ENCODE results near the gene FCSK.
"Not testable (repeated sequence)": the region's sequence is repeated elsewhere in the genome, so short reads cannot be mapped to it uniquely, and the experiment has no call there.

The FCSK gene

DNA sequence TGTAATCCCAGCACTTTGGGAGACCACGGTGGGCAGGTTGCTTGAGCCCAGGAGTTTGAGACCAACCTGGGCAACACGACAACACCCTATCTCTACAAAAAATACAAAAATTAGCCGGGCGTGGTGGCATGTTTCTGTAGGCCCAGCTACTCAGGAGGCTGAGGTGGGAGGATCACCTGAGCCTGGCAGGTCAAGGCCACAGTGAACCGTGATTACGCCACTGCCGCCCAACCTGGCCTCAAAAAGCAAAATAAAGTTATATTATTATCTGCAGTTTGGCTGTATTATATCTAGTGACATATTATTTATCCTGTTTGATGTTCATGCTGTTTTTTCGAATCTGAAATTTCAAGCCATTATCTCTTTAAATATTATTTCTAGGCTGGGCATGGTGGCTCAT lies 42.0 kb upstream of the FCSK start:
- H3K9me3 ChIP-seq (ENCODE audit: control insufficient read depth, insufficient read depth, low read depth, low read length): no peaks in the 10 kb centered on the region
- TF ChIP-seq ZNF184 (tag by site-specific recombination; IDR thresholded peaks at IDR 0.05) (no peak), ZSCAN23 (tag by site-specific recombination; IDR thresholded peaks at IDR 0.05) (no peak), MYNN (tag by site-specific recombination; IDR thresholded peaks at IDR 0.05; ENCODE audit: borderline replicate concordance) (no peak), ZNF791 (tag by site-specific recombination; IDR thresholded peaks at IDR 0.05) (no peak), ZNF529 (tag by site-specific recombination; IDR thresholded peaks at IDR 0.05; ENCODE audit: insufficient replicate concordance) (no peak), ZNF175 (tag by site-specific recombination; IDR thresholded peaks at IDR 0.05) (no peak), ZNF513 (tag by site-specific recombination; IDR thresholded peaks at IDR 0.05) (no peak), ZNF416 (tag by site-specific recombination; IDR thresholded peaks at IDR 0.05) (no peak), ZNF404 (tag by site-specific recombination; IDR thresholded peaks at IDR 0.05) (no peak), HOXC10 (CRISPR knock-in tag; IDR thresholded peaks at IDR 0.05) (no peak), ZBTB8A (tag by site-specific recombination; IDR thresholded peaks at IDR 0.05) (no peak), ZNF2 (tag by site-specific recombination; IDR thresholded peaks at IDR 0.05) (no peak), ZNF660 (tag by site-specific recombination; IDR thresholded peaks at IDR 0.05) (no peak), ZNF585B (tag by site-specific recombination; IDR thresholded peaks at IDR 0.05) (no peak), ZSCAN5A (tag by site-specific recombination; IDR thresholded peaks at IDR 0.05) (no peak)
- TF ChIP-seq, protein P1, sequence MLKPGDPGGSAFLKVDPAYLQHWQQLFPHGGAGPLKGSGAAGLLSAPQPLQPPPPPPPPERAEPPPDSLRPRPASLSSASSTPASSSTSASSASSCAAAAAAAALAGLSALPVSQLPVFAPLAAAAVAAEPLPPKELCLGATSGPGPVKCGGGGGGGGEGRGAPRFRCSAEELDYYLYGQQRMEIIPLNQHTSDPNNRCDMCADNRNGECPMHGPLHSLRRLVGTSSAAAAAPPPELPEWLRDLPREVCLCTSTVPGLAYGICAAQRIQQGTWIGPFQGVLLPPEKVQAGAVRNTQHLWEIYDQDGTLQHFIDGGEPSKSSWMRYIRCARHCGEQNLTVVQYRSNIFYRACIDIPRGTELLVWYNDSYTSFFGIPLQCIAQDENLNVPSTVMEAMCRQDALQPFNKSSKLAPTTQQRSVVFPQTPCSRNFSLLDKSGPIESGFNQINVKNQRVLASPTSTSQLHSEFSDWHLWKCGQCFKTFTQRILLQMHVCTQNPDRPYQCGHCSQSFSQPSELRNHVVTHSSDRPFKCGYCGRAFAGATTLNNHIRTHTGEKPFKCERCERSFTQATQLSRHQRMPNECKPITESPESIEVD (tag by site-specific recombination; IDR thresholded peaks at IDR 0.05): no peak
- H3K4me1 ChIP-seq (ENCODE audit: control insufficient read depth, insufficient read depth, low read length): peaks cover 2% of the 10 kb centered on the region; the same call in 1 of the 2 replicates
- POLR2A ChIA-PET: no interaction called here
- CTCF ChIA-PET: interaction anchor here (0.9 to 1.3 kb wide), 2 partner anchors 18 to 23 kb away, joined by 3 to 5 read pairs; no protein-coding TSS in a partner anchor
- no peak overlapping the region for H3K27ac ChIP-seq (ENCODE audit: extremely low read depth, low read depth, low read length)
- H3K4me3 ChIP-seq (ENCODE audit: low read depth, low read length): no peak overlapping the region
- peaks cover 0 to 6% of the 10 kb centered on the region in 2 experiments; a peak in 1 of 3 replicates for H3K36me3 ChIP-seq (ENCODE audit: control insufficient read depth in 2 of 2, insufficient read depth in 1 of 2, low read length in 2 of 2)

DNA sequence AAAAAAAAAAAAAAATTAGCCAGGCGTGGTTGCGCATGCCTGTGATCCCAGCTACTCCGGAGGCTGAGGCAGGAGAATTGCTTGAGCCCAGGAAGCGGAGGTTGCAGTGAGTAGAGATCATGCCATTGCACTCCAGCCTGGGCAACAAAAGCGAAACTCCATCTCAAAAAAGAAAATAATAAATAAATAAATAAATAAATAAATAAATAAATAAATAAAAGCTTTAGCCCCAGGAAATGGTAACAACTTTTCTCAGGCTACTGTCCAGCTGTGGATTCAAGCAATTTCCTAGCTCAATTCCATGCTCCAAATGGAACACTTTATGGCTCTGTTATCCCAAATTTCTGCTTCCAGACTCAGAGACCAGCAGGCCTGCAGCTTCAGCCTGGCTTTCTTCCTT lies 40.8 kb upstream of the FCSK start:
- H3K4me1 ChIP-seq (ENCODE audit: control insufficient read depth, insufficient read depth, low read length); POLR2A ChIA-PET; H3K4me3 ChIP-seq (ENCODE audit: low read depth, low read length); H3K9me3 ChIP-seq (ENCODE audit: control insufficient read depth, insufficient read depth, low read depth, low read length); H3K36me3 ChIP-seq (ENCODE audit: control insufficient read depth in 2 of 2, insufficient read depth in 1 of 2, low read length in 2 of 2); H3K27ac ChIP-seq (ENCODE audit: extremely low read depth, low read depth, low read length): not testable (repeated sequence)
- CTCF ChIA-PET: interaction anchor here (0.6 to 1.3 kb wide), 2 partner anchors 22 to 34 kb away, joined by 3 to 4 read pairs; no protein-coding TSS in a partner anchor
- TF ChIP-seq ZNF266 (tag by site-specific recombination; IDR thresholded peaks at IDR 0.05; ENCODE audit: low read depth): peak; percentile 77; the same call in 1 of the 2 replicates
- peak; percentile 71; the same call in 1 of the 2 replicates for TF ChIP-seq ZNF140 (tag by site-specific recombination; IDR thresholded peaks at IDR 0.05)
- peak; percentile 90 for TF ChIP-seq ZNF426 (tag by site-specific recombination; IDR thresholded peaks at IDR 0.05)
- TF ChIP-seq ZNF558 (tag by site-specific recombination; IDR thresholded peaks at IDR 0.05): peak; percentile 85; the same call in 1 of the 2 replicates
- peak; percentile 78 for TF ChIP-seq ZXDB (tag by site-specific recombination; IDR thresholded peaks at IDR 0.05)
- peak; percentile 93 for TF ChIP-seq ZNF518A (tag by site-specific recombination; conservative IDR thresholded peaks at IDR 0.05; ENCODE audit: low read depth)
- peak; percentile 93 for TF ChIP-seq ZNF555 (tag by site-specific recombination; conservative IDR thresholded peaks at IDR 0.05)

All from HEK293 (cell line).